NCI-H345 treated with DMSO at 0.1 percent for 48 hours (cell line): ENCODE measurements around the gene LARGE2.

Experiments used
- DNase-seq: peaks from one replicate; lab custom pipeline; 2025; ENCODE audit not compliant: unreplicated experiment; lab: John Stamatoyannopoulos, UW

The LARGE2 gene

DNA sequence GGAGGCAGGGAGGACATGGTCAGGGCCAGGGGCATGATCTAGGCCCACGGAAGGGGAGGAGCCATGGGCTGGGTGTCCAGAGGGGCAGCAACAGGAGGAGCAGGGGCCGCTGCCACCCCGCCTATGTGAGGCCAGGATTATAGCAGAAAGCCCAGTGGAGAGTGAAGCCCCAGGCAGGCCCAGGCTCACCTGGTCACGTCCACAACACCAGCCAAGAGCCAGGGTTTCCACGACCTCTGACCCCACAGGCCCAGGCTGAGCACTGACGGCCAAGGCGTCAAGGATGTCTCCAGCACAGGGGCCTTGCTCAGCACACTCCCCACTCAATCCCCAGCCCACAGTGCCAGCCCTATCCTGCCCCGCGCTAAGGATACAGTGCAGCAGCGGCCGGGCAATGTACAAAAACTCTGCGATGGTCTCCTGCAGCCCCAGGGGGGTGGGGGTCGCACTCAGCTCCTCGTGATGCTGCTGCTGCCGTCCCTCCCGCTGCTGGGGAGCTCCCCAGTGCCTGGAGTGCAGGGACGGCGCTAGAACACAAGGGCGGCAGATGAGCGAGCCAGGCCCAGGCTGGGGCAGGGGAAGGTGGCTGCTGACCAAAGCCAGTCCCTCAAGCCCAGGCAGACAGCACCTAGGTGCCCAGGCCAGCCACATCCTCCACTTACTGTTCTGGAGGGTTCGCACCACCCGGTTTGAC is 8.4 kb upstream of the LARGE2 start:
- no peak for DNase-seq

DNA sequence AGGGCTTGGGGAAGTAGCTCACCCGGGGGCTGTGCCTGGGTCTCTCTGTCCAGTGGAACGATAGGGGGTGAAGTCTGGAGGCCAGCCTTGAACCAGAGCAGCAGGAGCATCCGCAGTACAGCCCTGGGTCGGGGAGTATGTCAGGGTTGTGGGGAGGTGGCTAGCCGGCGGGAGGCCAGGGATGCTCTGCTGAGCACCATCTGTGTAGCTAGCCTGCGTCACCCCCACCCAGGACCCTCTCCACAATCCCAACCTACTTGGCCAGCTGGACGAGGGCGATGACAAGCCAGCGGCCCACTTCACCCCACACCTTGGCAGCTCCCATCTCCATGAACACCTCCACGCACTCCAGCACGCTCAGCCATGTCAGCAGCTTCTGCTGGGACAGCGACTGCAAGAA is 7.0 kb upstream of the LARGE2 start:
- no peak for DNase-seq

- no peak for DNase-seq
These were observed 5.2 kb upstream of the LARGE2 start for GRCh38 chr11:45917286-45917622.

DNA sequence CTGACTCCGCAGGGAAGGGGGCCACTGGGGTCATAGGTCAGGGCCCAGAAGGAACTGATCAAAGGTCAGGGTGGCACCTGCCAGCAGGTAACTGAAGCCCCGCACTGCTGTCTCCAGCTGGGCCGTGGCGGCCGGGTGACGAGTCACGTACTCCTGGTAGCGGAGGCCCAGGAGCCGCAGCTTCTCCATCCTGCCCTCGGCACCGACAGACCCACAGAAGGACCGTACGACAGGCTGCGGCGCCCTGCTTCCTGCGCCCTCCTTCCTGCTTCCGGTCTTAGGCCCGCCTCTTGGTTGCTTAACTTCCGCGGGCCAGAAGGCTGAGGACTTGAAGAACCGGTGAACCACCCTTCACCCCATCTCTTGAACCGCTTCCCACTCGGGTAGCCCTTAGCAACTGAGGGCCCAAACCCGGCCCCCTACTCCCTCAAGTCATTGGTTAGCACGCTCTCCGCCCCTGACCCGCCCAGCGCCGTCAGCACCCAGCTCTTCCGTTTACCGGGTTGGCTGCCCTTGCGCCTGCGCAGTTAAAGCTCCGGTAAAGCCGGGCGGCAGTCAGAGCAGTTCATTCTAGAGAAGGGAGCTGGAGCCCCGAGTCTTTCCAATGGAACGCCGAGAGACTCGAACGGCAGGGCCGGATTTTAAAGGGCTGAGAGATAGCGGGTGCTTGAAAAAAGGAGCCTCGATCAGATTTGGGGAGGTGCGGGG is 4.7 kb upstream of the LARGE2 start, which contains the start of gene PEX16:
Gene PEX16, minus strand, starts transcription at position 255 of the 708 bp plus-strand sequence. Its CDS starts 66 bp downstream, at position 189.
- peak; percentile 94 for DNase-seq

DNA sequence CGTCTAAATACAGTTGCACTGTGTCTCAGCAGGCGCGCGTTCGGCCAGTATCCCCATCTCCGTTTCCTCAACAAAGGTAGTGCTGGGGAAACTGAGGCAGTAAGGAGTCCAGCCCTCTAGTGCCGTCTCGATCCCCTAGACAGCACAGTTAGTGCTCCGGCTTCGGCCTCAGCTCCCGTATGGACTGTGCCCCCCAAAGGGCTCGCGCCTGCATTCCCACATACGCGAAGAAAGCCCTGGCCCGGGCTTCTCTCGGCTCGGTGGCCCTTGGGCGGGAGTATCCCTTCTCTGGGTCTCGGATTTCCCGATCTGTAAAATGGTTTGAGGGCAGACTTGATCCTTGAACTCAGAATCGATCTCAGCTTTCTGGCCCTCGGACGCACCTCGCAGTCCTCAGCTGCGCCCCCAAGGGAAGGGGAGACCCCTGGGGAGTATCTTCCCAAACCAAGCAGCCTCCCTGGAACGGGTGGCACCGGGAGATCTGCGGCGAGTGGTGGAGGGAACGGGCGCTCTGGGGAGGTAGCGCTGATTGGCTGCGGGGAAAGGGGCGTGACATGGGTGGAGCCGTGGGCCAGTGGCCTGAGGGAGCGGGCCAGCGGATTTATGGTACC is 4.0 kb upstream of the LARGE2 start:
- DNase-seq: peak; percentile 56

DNA sequence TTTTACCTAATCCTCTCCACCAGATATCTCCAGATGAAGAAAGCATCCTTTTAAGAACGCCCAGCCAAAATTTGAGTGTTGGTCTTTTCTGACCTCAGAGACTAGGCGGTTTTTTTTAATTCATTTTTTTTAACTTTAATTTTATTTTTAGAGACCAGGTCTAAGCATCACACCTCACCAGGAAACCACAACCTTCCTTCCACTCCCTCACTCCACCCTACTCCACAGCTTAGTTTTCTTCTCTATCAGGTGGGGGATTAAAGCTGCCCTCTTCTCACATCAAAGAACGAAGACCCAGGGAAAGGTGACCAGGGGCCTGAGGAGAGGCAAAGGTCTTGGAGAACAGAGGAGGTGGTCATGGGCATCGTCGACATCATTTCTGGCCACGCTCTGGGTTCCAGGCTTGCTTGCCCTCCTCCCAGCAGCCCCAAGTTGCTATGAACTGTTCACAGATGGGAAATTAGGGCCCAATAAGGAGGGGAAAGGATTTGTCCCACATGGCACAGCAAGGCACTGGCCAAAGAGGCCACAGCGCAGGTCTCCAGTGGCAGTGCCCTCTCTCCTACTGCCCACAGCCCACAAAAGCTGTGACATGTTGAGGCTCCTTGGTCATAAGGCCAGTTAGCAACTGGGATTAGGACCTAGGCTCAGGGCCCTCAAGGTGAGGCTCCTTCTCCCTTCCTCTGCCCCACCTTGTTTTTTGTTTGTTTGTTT is 3.3 kb upstream of the LARGE2 start:
- no peak for DNase-seq

DNA sequence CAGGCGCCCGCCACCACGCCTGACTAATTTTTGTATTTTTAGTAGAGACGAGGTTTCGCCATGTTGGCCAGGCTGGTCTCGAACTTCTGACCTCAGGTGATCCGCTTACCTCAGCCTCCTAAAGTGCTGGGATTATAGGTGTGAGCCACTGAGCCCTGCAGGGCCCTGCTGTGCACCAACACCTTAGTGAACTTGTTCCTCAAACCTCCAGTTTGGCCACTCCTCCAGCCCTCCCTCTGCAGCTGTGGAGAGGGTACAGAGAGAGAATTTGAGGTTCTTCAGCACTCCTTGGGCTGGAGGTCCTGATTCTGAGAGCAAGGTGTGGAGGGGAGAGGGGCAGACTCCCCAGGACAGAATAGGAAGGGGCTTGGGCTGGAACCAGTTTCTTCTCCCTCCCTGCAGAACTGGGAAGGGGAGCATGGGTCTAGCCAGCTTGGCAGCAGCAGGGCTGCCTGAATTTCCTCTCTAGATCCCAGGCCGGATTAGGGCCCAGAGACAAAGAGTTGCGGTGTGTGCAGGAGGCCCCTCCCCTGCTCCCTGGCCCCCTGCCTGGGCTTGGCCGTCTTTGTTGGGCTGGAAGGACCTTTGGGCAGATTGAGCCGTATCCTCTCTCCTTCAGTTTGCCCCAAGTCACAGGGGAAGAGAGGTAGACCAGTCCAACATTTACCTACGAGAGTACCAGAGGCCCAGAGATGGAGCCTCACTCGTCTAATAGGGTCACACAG is 2.5 kb upstream of the LARGE2 start:
- no peak for DNase-seq

GRCh38 chr11:45920531-45921477 is 1.7 kb upstream of the LARGE2 start:
- no peak for DNase-seq

DNA sequence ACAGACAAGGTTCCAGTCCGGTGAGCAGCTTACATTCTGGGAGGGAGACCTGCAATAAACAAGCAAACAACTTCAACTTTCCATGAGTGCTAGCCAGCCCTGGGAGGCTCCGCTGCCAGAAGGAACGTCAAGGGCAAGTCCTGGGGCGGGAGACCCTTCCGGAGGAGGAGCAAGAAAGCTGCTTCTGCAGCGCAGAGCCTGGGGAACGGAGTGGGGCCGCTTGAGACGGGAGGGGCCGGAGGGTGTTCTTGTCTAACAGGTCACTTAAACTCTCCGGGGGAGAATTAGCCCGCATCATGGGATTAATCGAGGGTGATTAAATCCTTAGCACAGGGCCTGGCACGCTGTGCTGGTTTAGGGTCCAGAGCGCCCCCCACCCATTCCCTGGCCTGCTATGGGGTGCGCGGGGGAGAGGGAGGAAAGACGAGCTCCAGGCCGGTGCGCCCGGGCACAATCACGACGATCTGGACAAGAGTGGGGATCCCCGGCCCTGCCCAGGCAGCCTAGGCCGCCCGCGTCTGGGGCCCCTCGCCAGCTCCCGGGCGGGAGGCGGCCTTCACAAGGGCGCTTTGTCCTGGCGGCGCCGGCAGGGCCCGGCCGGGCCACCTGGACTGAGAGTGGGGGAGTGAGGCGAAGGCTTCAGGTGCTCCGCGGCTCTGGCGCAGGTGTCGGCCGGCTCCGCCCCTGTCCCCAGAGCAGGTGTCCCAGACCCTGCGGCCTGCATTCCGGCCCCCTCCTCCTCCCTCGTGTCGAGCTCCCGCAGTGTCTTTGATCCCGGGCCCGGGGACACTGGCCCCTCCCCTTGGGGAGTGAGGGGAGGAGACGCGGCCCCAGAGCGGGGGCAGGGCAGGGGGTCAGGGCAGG is 663 bp upstream of the LARGE2 start:
- DNase-seq: peak; percentile 78

DNA sequence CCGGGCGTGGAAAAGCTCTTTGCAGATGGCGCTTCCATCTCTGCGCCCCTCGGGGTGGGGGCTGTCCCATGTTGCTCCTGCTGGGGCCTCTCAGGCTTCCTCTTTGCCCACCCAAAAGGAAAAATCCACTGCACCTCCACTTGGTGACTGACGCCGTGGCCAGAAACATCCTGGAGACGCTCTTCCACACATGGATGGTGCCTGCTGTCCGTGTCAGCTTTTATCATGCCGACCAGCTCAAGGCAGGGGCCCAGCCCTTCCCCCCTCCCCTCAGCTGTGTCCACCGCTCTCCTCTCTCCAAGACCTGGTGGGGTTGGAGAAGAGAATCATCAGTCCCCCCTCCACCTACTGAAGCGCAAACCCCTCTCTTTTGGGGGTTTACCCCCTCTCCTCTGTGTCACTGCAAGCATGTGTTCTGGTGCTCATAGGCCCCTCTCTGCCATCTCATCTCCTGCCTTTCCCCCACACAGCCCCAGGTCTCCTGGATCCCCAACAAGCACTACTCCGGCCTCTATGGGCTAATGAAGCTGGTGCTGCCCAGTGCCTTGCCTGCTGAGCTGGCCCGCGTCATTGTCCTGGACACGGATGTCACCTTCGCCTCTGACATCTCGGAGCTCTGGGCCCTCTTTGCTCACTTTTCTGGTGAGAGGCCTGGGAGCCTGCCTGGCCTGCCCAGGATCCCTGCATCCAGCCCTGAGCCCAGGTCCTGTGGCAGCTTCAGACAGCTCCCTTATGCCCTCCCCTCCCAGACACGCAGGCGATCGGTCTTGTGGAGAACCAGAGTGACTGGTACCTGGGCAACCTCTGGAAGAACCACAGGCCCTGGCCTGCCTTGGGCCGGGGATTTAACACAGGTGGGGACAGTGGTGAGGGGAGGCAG is 1.8 kb downstream of the LARGE2 start:
- DNase-seq: no peak

GRCh38 chr11:45924927-45925326 is 2.5 kb downstream of the LARGE2 start:
- DNase-seq: no peak

GRCh38 chr11:45925550-45925949 is 3.1 kb downstream of the LARGE2 start:
- DNase-seq: no peak

DNA sequence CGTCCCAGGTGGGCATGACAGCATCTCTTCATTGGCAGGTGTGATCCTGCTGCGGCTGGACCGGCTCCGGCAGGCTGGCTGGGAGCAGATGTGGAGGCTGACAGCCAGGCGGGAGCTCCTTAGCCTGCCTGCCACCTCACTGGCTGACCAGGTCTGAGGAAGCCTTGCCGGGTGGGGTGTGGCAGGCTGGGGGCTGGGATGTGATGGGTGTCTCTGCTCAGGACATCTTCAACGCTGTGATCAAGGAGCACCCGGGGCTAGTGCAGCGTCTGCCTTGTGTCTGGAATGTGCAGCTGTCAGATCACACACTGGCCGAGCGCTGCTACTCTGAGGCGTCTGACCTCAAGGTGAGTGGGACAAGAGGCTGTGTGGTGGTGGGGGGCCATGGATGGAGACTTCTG is 3.5 kb downstream of the LARGE2 start:
- no peak for DNase-seq

DNA sequence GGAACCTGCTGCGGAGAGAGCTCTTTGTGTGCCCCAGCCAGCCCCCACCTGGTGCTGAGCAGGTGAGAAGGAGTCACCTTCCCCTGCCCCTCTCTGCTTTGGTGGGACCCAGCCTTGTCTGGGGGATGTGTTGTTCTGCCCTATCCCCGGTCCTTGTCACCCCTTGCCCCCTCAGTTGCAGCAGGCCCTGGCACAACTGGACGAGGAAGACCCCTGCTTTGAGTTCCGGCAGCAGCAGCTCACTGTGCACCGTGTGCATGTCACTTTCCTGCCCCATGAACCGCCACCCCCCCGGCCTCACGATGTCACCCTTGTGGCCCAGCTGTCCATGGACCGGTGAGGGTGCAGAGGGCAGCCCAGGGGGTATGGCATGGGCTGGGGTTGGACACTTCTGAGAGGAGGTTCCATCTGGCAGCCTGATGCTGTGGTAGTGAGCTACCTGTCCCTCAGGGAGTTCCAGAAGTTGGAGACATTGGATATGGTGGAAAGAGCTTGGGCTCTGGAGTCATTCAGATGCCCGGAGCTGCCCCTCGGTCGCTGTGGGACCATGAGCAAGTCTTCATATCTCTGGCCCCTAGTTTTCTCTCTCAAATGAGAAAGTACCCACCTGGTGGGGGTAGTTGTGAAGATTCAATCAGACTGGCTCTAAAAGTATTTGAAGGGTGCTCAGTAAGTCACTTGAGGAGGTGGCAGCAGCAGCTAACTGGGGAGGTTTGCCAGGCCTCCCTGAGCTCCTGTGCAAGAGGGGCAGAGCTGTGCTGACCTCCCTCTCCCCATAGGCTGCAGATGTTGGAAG is 4.3 kb downstream of the LARGE2 start:
- no peak for DNase-seq

DNA sequence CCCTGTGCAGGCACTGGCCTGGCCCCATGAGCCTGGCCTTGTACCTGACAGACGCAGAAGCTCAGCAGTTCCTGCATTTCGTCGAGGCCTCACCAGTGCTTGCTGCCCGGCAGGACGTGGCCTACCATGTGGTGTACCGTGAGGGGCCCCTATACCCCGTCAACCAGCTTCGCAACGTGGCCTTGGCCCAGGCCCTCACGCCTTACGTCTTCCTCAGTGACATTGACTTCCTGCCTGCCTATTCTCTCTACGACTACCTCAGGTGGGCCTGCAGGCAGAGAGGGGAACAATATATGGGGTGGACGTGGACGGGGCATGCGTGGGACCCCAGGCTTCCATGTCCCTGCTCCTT is 4.9 kb downstream of the LARGE2 start:
- DNase-seq: no peak

DNA sequence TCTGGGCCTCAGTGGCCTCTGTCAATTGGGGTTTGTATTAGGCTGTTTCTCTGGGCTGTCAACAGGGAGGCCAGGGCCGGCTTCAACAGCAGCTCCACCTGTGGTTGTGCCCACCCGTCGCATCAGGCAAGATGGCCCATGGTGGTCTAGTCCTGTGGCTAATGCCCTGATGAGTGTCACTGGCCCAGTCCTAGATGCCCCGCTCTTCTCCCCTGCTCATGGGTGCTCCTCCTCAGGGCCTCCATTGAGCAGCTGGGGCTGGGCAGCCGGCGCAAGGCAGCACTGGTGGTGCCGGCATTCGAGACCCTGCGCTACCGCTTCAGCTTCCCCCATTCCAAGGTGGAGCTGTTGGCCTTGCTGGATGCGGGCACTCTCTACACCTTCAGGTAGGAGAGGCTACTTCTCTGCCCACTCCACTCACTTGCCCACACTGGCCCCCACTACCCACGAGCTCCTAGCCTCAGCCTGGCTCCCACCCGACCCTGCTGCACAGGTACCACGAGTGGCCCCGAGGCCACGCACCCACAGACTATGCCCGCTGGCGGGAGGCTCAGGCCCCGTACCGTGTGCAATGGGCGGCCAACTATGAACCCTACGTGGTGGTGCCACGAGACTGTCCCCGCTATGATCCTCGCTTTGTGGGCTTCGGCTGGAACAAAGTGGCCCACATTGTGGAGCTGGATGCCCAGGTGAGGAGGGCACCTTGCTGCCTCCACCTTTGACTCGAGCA is 5.4 kb downstream of the LARGE2 start:
- DNase-seq: no peak
